GM21825 (cell line): Measurements from ENCODE around the gene VPS39.

Experiments used
- ATAC-seq: cut with Tn5 transposase; IDR thresholded peaks from one replicate; pipeline ENCODE4 v1.9.1; 2021; ENCODE audit warnings: mild to moderate bottlenecking, moderate library complexity; ENCODE audit not compliant: unreplicated experiment

Gene VPS39

GRCh38 chr15:42131826-42132806 is 76.0 kb downstream of the VPS39 start:
- no peak for ATAC-seq

DNA sequence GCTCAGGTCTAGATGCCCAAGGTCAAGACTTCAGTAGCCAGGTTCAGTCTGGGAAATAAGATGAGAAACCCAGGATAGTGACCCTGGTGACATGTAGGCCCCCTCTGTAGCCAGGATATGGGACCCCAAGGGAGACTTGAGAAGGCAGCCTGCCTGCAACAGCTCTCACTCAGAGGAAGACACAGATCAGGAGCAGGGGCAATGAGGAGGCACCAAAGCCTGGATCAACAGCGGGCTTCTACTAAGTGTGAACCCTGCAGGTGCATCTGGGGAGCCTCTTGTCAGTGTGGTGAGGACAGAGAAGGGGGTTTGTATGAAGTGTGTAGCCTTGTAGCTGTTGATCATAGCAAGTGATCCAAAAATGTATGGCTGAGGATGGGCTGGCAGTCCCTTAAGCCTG is 77.1 kb downstream of the VPS39 start:
- no peak for ATAC-seq

DNA sequence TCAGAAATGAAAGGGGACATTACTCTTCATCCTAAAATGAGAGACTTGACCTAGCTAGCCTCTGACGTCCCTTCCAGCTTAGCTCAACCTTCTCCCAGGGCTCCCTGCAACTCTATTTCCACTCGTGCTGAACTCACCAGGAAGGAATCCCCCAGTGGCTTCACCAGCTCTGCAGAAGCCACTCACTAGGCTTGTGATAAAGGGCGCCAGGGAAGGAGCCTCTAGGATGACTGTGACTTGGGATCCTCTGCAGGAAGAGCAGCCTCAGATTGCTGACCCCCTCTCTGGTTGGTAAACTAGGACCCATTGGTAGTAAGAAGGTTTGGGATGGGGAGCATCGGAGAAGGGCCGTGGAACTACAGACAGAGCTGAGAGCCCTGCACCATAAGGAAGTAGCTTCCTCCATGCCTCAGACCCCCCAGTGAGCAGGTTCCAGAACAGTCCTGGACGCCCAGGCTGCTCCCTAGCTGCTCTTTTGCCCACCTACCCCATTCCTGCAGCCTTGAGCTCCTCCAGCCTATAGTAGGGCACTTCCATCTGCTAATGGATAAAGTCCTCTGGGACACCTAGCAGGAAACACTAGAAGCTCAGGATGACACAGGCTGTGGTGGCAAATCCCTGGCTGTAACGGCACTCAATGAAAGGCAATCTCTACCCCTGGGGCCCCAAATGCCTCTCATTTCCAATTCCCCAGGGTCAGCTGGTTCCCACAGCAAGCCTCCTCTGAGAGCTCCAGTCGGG is 77.7 kb downstream of the VPS39 start:
- ATAC-seq, result no peak

DNA sequence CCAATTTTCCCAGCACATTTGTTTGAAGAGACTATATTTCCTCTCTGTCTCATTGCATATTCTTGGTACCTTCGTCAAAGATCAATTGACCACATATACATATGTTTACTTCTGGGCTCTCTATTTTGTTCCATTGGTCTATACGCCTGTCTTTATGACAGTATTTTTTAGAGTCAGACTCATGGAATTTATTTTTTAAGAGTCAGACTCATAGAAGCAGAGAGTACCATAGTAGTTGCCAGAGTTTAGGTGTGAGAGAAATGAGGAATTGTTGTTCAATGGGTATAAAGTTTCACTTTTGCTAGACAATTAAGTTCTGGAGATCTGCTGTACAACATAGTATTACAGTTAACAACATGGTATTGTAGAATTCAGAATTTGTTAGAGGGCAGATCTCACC is 78.7 kb downstream of the VPS39 start:
- ATAC-seq, result no peak

GRCh38 chr15:42128476-42128875 is 79.6 kb downstream of the VPS39 start:
- no peak for ATAC-seq

DNA sequence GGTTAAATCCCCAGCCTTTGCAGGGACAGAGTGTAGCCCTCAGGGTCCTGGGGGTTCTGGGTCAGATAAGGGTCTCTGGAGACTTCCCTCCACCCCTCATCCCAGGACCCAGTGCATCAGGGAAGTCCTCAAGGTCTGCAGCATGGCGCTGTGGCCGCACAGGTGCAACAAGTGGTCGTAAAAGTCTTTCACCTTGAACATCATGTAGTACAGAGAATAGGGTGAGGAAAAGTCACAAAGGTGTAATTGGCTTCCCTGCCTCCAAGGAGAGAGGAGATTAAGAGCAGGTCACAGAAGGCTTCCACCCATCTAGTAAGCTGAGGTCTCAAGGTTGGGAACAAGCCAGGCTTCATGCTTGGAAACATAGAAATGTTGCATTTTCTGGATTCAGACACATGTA is 84.6 kb downstream of the VPS39 start:
- ATAC-seq, result no peak

DNA sequence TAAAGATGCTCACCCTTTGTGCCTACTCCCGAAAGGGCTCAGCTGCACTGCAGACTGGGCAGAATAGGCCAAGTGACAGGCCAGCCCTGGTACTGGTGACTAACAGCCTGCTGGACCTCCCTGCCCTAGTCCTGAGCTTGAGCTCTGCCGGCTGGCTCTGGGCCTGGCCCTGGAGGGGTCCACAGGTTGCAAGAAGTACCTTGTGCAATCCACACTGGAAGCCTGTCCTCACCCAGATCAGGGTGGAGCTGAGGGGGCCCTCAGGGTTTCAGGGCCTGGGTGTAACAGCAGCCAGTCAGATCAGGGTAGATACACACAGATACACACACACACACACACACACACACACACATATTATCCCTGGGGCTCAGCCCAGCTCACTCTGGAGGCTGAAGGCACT is 86.4 kb downstream of the VPS39 start:
- no peak for ATAC-seq

- no peak for ATAC-seq
Observed at GRCh38 chr15:42121021-42121420, 87.1 kb downstream of the VPS39 start.

DNA sequence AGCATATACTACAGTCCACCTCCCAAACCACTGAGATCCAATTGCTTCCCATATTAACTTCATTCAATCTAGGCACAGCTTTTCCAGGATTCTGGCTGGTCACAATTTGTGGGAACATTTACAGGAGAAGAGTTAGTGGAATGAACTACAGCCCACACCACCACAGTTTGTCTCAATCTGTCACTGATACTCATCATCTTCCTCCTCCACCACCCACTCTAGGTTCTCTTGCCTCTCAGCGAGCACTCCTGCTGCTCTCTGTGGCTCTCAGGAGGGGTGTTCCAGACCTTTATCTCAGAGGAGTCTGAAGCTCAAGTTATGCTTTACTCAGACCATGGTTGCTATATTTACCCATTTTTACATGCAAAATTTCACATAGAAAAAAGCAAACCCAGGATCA is 87.8 kb downstream of the VPS39 start:
- no peak for ATAC-seq

GRCh38 chr15:42119446-42119760 is 88.7 kb downstream of the VPS39 start:
- ATAC-seq, result no peak

GRCh38 chr15:42118650-42119445 is 89.3 kb downstream of the VPS39 start:
- ATAC-seq, result no peak

- ATAC-seq, result no peak
Observed at GRCh38 chr15:42111924-42112323, 96.2 kb downstream of the VPS39 start.

DNA sequence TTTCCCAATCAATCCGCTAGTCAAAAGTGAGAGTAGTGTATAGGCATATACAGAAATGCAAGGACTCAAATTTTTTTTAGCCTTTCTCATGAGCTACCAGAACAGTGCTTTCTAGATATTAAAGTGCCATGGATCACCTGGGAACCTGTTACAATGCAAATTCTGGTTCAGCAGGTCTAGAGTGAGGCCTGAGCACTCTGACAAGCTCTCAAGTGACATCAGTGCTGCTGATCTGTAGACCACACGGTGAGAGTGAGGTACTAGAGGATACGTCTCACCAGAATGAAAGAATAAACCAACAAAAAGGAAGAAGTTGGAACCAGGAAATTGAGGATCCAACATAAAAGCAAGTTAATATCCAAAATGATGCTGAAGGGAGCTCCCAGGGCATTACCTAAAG is 97.7 kb downstream of the VPS39 start:
- ATAC-seq, result no peak

- no peak for ATAC-seq
Observed at GRCh38 chr15:42108806-42109205, 99.3 kb downstream of the VPS39 start.
